Islet of Langerhans (tissue), 1 donor: ENCODE results near the gene OPHN1.
"Not testable (repeated sequence)": the region's sequence is repeated elsewhere in the genome, so short reads cannot be mapped to it uniquely, and the experiment has no call there.

ENCODE experiments used
- FAIRE-seq: peaks from one replicate; lab custom pipeline; 2011; peaks lifted over from hg19 to GRCh38; lab: Jason Lieb, UNC

Gene OPHN1

GRCh38 chrX:68420559-68420958 is 12.7 kb downstream of the OPHN1 start:
- FAIRE-seq, result no peak

- FAIRE-seq, result no peak
Observed at GRCh38 chrX:68419975-68420374, 13.3 kb downstream of the OPHN1 start.

GRCh38 chrX:68417651-68418050 is 15.6 kb downstream of the OPHN1 start:
- FAIRE-seq, result no peak

GRCh38 chrX:68416592-68416991 is 16.7 kb downstream of the OPHN1 start:
- no peak for FAIRE-seq

- FAIRE-seq, result no peak
Observed at GRCh38 chrX:68415316-68415715, 18.0 kb downstream of the OPHN1 start.

- no peak for FAIRE-seq
Observed at GRCh38 chrX:68413254-68413653, 20.0 kb downstream of the OPHN1 start.

GRCh38 chrX:68411729-68412128 is 21.6 kb downstream of the OPHN1 start:
- no peak for FAIRE-seq

GRCh38 chrX:68409194-68409593 is 24.1 kb downstream of the OPHN1 start:
- FAIRE-seq, result no peak

GRCh38 chrX:68403522-68403921 is 29.8 kb downstream of the OPHN1 start:
- no peak for FAIRE-seq

GRCh38 chrX:68403038-68403437 is 30.3 kb downstream of the OPHN1 start:
- FAIRE-seq, result no peak

GRCh38 chrX:68402094-68402493 is 31.2 kb downstream of the OPHN1 start:
- no peak for FAIRE-seq

- FAIRE-seq, result no peak
Observed at GRCh38 chrX:68398291-68398690, 35.0 kb downstream of the OPHN1 start.

- no peak for FAIRE-seq
Observed at GRCh38 chrX:68396953-68397352, 36.3 kb downstream of the OPHN1 start.

- FAIRE-seq, result not testable (repeated sequence)
Observed at GRCh38 chrX:68389419-68389960, 43.8 kb downstream of the OPHN1 start.

GRCh38 chrX:68387776-68388175 is 45.5 kb downstream of the OPHN1 start:
- no peak for FAIRE-seq

GRCh38 chrX:68383540-68383939 is 49.8 kb downstream of the OPHN1 start:
- FAIRE-seq, result peak; percentile 36

- FAIRE-seq, result not testable (repeated sequence)
Observed at GRCh38 chrX:68377579-68377978, 55.7 kb downstream of the OPHN1 start.

GRCh38 chrX:68376373-68376772 is 56.9 kb downstream of the OPHN1 start:
- FAIRE-seq, result no peak

GRCh38 chrX:68375803-68376202 is 57.5 kb downstream of the OPHN1 start:
- FAIRE-seq, result no peak

GRCh38 chrX:68372665-68373064 is 60.6 kb downstream of the OPHN1 start:
- no peak for FAIRE-seq

GRCh38 chrX:68369559-68369958 is 63.7 kb downstream of the OPHN1 start:
- no peak for FAIRE-seq

- no peak for FAIRE-seq
Observed at GRCh38 chrX:68365341-68365740, 68.0 kb downstream of the OPHN1 start.

- no peak for FAIRE-seq
Observed at GRCh38 chrX:68363984-68364383, 69.3 kb downstream of the OPHN1 start.

GRCh38 chrX:68358679-68359078 is 74.6 kb downstream of the OPHN1 start:
- FAIRE-seq, result no peak

GRCh38 chrX:68355629-68355920 is 77.7 kb downstream of the OPHN1 start:
- FAIRE-seq, result no peak
